GM23338 (cell line): Measurements from ENCODE around the gene RAD21L1. TPM values are rescaled to one million over a fixed set of nuclear protein-coding genes. Genes with fewer than 3 reads are reported as not detected.

Experiments
- ATAC-seq: fragments of 200-7000 bp; cut with Tn5 transposase; 3 replicates; pipeline ENCODE4 v1.9.1; 2020
- DNase-seq: peaks from one replicate; pipeline ENCODE4 v3.0.0-alpha.2; 2015; ENCODE audit warnings: low spot score
- H2AFZ ChIP-seq: fragments of 200-600 bp; sonication (generic); 2 replicates; pipeline ENCODE4 v1.8.0; 2016; ENCODE audit warnings: antibody characterized with exemption, mild to moderate bottlenecking, moderate library complexity
- H3F3A ChIP-seq: fragments of 200-600 bp; sonication (generic); replicated peaks from 2 replicates; pipeline ENCODE4 v1.8.0; 2017; ENCODE audit warnings: antibody characterized with exemption, mixed run types, low read depth
- H3K27ac ChIP-seq: fragments of 200-600 bp; sonication (generic); 2 replicates; pipeline ENCODE4 v1.6.1; 2016; ENCODE audit warnings: low read depth
- H3K27me3 ChIP-seq: fragments of 200-600 bp; sonication (generic); 2 replicates; pipeline ENCODE4 v1.8.0; 2016; ENCODE audit warnings: mild to moderate bottlenecking, mixed run types, moderate library complexity; ENCODE audit not compliant: insufficient read depth
- H3K36me3 ChIP-seq: fragments of 200-600 bp; sonication (generic); 2 replicates; pipeline ENCODE4 v1.8.0; 2016; ENCODE audit warnings: mild to moderate bottlenecking; ENCODE audit not compliant: insufficient read depth
- H3K4me1 ChIP-seq: fragments of 200-600 bp; sonication (generic); 2 replicates; pipeline ENCODE4 v1.8.0; 2016; ENCODE audit warnings: mild to moderate bottlenecking, moderate library complexity; ENCODE audit not compliant: insufficient read depth
- H3K4me2 ChIP-seq: fragments of 200-600 bp; sonication (generic); 2 replicates; pipeline ENCODE4 v1.7.1; 2017; ENCODE audit warnings: mixed run types
- H3K4me3 ChIP-seq: fragments of 200-600 bp; sonication (generic); 2 replicates; pipeline ENCODE4 v1.6.1; 2016; ENCODE audit warnings: mixed run types
- H3K79me2 ChIP-seq: fragments of 200-600 bp; sonication (generic); replicated peaks from 2 replicates; pipeline ENCODE4 v1.8.0; 2017; ENCODE audit warnings: mild to moderate bottlenecking; ENCODE audit not compliant: insufficient read depth
- H3K9me2 ChIP-seq: fragments of 200-600 bp; sonication (generic); 2 replicates; pipeline ENCODE4 v1.8.0; 2017; ENCODE audit not compliant: insufficient read depth
- H4K20me1 ChIP-seq: fragments of 200-600 bp; sonication (generic); replicated peaks from 2 replicates; pipeline ENCODE4 v1.8.0; 2017; ENCODE audit warnings: mild to moderate bottlenecking; ENCODE audit not compliant: insufficient read depth
- H3K27ac Mint-ChIP-seq: 2 replicates; pipeline ENCODE4 v1.8.0; 2020; ENCODE audit warnings: inconsistent platforms, mild to moderate bottlenecking, moderate library complexity, mixed read lengths
- H3K27me3 Mint-ChIP-seq: 3 replicates; pipeline ENCODE4 v1.8.0; 2022; ENCODE audit warnings: low read depth, mild to moderate bottlenecking, moderate library complexity, mixed read lengths, inconsistent platforms; ENCODE audit not compliant: insufficient read depth, poor library complexity
- H3K36me3 Mint-ChIP-seq: 3 replicates; pipeline ENCODE4 v1.8.0; 2021; ENCODE audit warnings: low read depth, mild to moderate bottlenecking, inconsistent platforms, moderate library complexity, mixed read lengths
- H3K4me1 Mint-ChIP-seq: 3 replicates; pipeline ENCODE4 v1.8.0; 2020; ENCODE audit warnings: mild to moderate bottlenecking, inconsistent platforms, mixed read lengths
- H3K4me3 Mint-ChIP-seq: 3 replicates; pipeline ENCODE4 v1.8.0; 2021; ENCODE audit warnings: moderate library complexity, mild to moderate bottlenecking, inconsistent platforms, mixed read lengths
- H3K9me3 Mint-ChIP-seq: 3 replicates; pipeline ENCODE4 v1.8.0; 2020; ENCODE audit warnings: moderate library complexity, mild to moderate bottlenecking, inconsistent platforms, mixed read lengths
- ETS1 ChIP-seq: IDR thresholded peaks from 2 replicates; pipeline ENCODE4 v1.6.1; 2016; ENCODE audit warnings: antibody characterized with exemption
- EZH2 ChIP-seq: fragments of 200-600 bp; sonication (generic); IDR thresholded peaks from one replicate; pipeline ENCODE4 v1.8.0; 2017; ENCODE audit warnings: antibody characterized with exemption, mild to moderate bottlenecking, low read depth; ENCODE audit not compliant: unreplicated experiment
- EZH2phosphoT487 ChIP-seq: fragments of 200-600 bp; sonication (generic); IDR thresholded peaks from one replicate; pipeline ENCODE4 v1.8.1; 2018; ENCODE audit warnings: antibody characterized with exemption; ENCODE audit not compliant: unreplicated experiment
- JUNB ChIP-seq: IDR thresholded peaks from one replicate; pipeline ENCODE4 v1.6.1; 2016; ENCODE audit warnings: antibody characterized with exemption; ENCODE audit not compliant: unreplicated experiment
- NANOG ChIP-seq: IDR thresholded peaks from 2 replicates; pipeline ENCODE4 v1.6.1; 2016; ENCODE audit warnings: antibody characterized with exemption, borderline replicate concordance
- POLR2AphosphoS5 ChIP-seq: IDR thresholded peaks from 2 replicates; pipeline ENCODE4 v1.6.1; 2016; ENCODE audit warnings: antibody characterized with exemption, low read depth
- STAT1 ChIP-seq: IDR thresholded peaks from one replicate; pipeline ENCODE4 v1.6.1; 2016; ENCODE audit warnings: antibody characterized with exemption; ENCODE audit not compliant: unreplicated experiment
- ZNF114 ChIP-seq: fragments of 250-450 bp; sonication (Bioruptor Pico); IDR thresholded peaks from 2 replicates; pipeline ENCODE4 v1.5.0; 2020; ENCODE audit warnings: mild to moderate bottlenecking, moderate library complexity
- ZNF331 ChIP-seq: fragments of 250-450 bp; sonication (Bioruptor Pico); IDR thresholded peaks from 2 replicates; pipeline ENCODE4 v1.5.0; 2020; ENCODE audit warnings: low read depth, mild to moderate bottlenecking, moderate library complexity
- ZNF462 ChIP-seq: fragments of 250-450 bp; sonication (Bioruptor Pico); IDR thresholded peaks from 2 replicates; pipeline ENCODE4 v1.5.0; 2020; ENCODE audit warnings: mild to moderate bottlenecking, moderate library complexity
- polyA plus RNA-seq: library from polyadenylated mRNA; unstranded; fragments of >200 nt; fragmentation: Nextera tagmentation; extraction: Ambion mirVana; gene quantifications from 2 replicates; pipeline ENCODE4 v1.2.1, GENCODE V29; 2016
- total RNA-seq: library from RNA; depleted of rRNA; stranded (reverse); fragments of >200 nt; shearing (Covaris generic); gene quantifications from 2 replicates; pipeline ENCODE4 v1.2.3, GENCODE V29; 2014
- TF ChIP-seq, protein P1 (sequence below), 2 experiments: fragments of 200-600 bp in 1 of 2; sonication (generic) in 1 of 2; conservative IDR thresholded peaks; 2 replicates each; pipeline versions ENCODE4 v1.5.1 to v1.6.1; 2016 to 2017; ENCODE audit warnings: antibody characterized with exemption in 2 of 2, low read depth in 2 of 2, mild to moderate bottlenecking in 2 of 2, moderate library complexity in 1 of 2

Gene RAD21L1
- total and polyA plus RNA-seq, 2 experiments from 2014 or later: 0.10 to 0.95 TPM

DNA sequence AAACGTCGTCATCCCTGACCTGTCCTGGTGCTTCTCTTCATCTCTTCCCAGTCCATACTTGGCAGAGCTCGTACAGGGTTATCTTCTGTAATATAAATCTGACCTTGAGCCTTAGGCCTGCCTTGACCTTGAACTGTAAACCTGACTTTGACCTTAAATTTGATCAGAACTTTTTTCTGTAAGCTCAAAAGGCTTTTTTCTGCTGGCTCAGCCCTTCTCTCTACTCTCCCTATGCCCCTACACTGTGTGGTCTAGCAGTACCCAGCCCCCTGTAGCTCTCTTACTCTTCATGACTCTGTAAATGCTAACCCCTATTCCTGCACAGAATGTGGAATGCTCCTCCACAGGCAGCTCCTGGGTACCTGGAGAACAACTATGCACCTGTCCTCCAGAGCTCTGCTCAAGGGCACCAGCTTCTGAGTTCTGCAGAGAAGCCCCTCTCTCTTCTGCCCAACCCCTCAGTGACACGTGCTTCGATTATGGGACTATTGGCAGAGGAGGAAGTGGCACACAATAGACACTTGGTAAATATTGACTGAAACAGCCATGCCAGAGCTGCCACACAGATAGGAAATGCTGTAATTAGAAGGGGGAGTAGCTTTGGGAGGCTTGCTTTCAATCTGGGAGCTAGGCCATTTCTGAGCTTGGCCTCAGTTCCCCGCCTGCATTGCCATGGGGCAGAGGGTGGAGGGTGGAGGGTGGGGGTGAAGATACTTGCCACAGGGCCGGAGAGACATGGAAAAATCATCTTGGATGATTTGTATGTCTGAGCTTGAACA, 55.6 kb downstream of the RAD21L1 start:
- no peaks in the 10 kb centered on the region for H3K27me3 ChIP-seq
- no peak for TF ChIP-seq ETS1
- TF ChIP-seq ZNF331: no peak
- H3K27ac ChIP-seq: no peak overlapping the region
- DNase-seq: no peak
- H3K36me3 ChIP-seq: no peaks in the 10 kb centered on the region
- Mint-ChIP-seq H3K27me3 (no peaks in the 10 kb centered on the region), H3K4me1 (no peaks in the 10 kb centered on the region), H3K36me3 (no peaks in the 10 kb centered on the region), H3K4me3 (no peak overlapping the region), H3K9me3 (no peaks in the 10 kb centered on the region), H3K27ac (no peak overlapping the region)
- H3K4me2 ChIP-seq: no peak overlapping the region
- H3K4me3 ChIP-seq: no peak overlapping the region
- no peak for ATAC-seq
- H3K9me2 ChIP-seq: no peaks in the 10 kb centered on the region
- 0 out of 2 replicates have a peak, but pooled peaks cover 3% of the 10 kb centered on the region for H4K20me1 ChIP-seq
- H3K4me1 ChIP-seq: no peaks in the 10 kb centered on the region
- no peaks in the 10 kb centered on the region for H3K79me2 ChIP-seq
- H3F3A ChIP-seq: no peaks in the 10 kb centered on the region
- no peak overlapping the region for H2AFZ ChIP-seq

- Mint-ChIP-seq H3K4me3 (no peak overlapping the region), H3K9me3 (no peaks in the 10 kb centered on the region), H3K27ac (no peak overlapping the region), H3K36me3 (no peaks in the 10 kb centered on the region), H3K27me3 (no peaks in the 10 kb centered on the region), H3K4me1 (no peaks in the 10 kb centered on the region)
- Histone ChIP-seq H3K36me3 (no peaks in the 10 kb centered on the region), H4K20me1 (0 out of 2 replicates have a peak, but pooled peaks cover 3% of the 10 kb centered on the region), H3K4me1 (no peaks in the 10 kb centered on the region), H2AFZ (no peak overlapping the region), H3K4me2 (no peak overlapping the region), H3K4me3 (no peak overlapping the region), H3K27ac (no peak overlapping the region), H3K9me2 (no peaks in the 10 kb centered on the region), H3K79me2 (no peaks in the 10 kb centered on the region), H3K27me3 (no peaks in the 10 kb centered on the region), H3F3A (no peaks in the 10 kb centered on the region)
- DNase-seq (no peak), ATAC-seq (no peak; the same call in 2 of the 3 replicates)
- TF ChIP-seq ZNF462 (CRISPR knock-in tag) (no peak), ETS1 (no peak), NANOG (no peak), STAT1 (no peak), ZNF331 (no peak), JUNB (no peak), EZH2 (no peak), ZNF114 (CRISPR knock-in tag) (no peak), POLR2AphosphoS5 (no peak), EZH2phosphoT487 (no peak)
- TF ChIP-seq, protein P1, sequence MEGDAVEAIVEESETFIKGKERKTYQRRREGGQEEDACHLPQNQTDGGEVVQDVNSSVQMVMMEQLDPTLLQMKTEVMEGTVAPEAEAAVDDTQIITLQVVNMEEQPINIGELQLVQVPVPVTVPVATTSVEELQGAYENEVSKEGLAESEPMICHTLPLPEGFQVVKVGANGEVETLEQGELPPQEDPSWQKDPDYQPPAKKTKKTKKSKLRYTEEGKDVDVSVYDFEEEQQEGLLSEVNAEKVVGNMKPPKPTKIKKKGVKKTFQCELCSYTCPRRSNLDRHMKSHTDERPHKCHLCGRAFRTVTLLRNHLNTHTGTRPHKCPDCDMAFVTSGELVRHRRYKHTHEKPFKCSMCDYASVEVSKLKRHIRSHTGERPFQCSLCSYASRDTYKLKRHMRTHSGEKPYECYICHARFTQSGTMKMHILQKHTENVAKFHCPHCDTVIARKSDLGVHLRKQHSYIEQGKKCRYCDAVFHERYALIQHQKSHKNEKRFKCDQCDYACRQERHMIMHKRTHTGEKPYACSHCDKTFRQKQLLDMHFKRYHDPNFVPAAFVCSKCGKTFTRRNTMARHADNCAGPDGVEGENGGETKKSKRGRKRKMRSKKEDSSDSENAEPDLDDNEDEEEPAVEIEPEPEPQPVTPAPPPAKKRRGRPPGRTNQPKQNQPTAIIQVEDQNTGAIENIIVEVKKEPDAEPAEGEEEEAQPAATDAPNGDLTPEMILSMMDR (conservative IDR thresholded peaks at IDR 0.05; ENCODE audit: low read depth in 2 of 2): no peak
These were observed 57.1 kb downstream of the RAD21L1 start for GRCh38 chr20:1282966-1283365.
